ENCODE data around the gene DNAH8.

DNA sequence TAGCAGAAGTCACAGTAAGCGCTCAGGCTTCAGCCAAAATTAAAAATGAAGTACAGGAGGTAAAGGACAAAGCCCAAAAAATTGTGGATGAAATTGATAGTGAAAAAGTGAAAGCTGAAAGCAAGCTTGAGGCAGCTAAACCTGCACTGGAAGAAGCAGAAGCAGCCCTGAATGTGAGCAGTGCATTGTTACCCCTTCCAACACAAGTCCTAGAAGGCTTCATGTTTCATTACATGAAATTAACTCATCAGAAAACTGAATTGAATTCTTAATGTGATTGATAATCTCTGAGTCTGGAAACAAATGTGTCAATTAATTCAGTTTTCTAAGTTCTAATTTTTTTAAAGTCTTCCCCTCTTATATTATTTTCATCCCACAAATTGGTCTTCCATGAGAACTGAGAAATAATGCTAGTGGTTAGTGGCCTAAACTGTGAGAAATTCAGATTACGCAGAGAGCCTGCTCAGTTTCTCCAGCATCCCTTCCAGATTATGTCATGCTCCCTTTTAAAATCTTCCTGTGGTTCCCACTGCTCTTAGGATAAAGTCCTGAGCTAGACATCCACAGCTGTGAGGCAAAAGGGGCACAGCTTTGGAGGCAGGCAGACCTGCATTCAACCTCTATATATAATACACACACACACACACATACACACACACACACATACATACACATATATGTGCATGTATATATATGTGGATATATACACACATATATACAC, 200.3 kb downstream of the DNAH8 start:
- TF ChIP-seq POLR2AphosphoS5 (IDR thresholded peaks at IDR 0.05) (no peak), EP300 (IDR thresholded peaks at IDR 0.05) (no peak)
- TF ChIP-seq, protein P1, sequence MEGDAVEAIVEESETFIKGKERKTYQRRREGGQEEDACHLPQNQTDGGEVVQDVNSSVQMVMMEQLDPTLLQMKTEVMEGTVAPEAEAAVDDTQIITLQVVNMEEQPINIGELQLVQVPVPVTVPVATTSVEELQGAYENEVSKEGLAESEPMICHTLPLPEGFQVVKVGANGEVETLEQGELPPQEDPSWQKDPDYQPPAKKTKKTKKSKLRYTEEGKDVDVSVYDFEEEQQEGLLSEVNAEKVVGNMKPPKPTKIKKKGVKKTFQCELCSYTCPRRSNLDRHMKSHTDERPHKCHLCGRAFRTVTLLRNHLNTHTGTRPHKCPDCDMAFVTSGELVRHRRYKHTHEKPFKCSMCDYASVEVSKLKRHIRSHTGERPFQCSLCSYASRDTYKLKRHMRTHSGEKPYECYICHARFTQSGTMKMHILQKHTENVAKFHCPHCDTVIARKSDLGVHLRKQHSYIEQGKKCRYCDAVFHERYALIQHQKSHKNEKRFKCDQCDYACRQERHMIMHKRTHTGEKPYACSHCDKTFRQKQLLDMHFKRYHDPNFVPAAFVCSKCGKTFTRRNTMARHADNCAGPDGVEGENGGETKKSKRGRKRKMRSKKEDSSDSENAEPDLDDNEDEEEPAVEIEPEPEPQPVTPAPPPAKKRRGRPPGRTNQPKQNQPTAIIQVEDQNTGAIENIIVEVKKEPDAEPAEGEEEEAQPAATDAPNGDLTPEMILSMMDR (IDR thresholded peaks at IDR 0.05), result no peak

Data from sigmoid colon (tissue), 4 donors.